Psoas muscle (tissue), 8 donors: ENCODE data around the gene SOHLH1. TPM values are rescaled to one million over a fixed set of nuclear protein-coding genes. Genes with fewer than 3 reads are reported as not detected.

ENCODE experiments used
- ATAC-seq, 4 donors: fragments of 200-7000 bp; cut with Tn5 transposase; one replicate each; pipeline ENCODE4 v1.9.1; 2020; ENCODE audit warnings: moderate library complexity in 3 of 4, mild to moderate bottlenecking in 2 of 4
- DNase-seq, 2 donors: peaks; one replicate each; pipeline ENCODE4 v3.0.0-alpha.2; 2020
- H3K27ac ChIP-seq: fragments of 200-600 bp; one replicate; pipeline ENCODE4 v1.8.0; 2022
- H3K27me3 ChIP-seq, 3 donors: fragments of 200-600 bp in 1 of 3; one replicate each; pipeline versions ENCODE4 v1.6.1 to v1.8.0; 2013 to 2022; ENCODE audit warnings: low read length in 2 of 3, mild to moderate bottlenecking in 2 of 3, moderate library complexity in 1 of 3; ENCODE audit not compliant: insufficient read depth in 3 of 3
- H3K36me3 ChIP-seq, 2 donors: fragments of 200-600 bp in 1 of 2; one replicate each; pipeline versions ENCODE4 v1.6.1 to v1.8.0; 2013 to 2022; ENCODE audit warnings: low read depth in 1 of 2, mild to moderate bottlenecking in 1 of 2, moderate library complexity in 1 of 2; ENCODE audit not compliant: insufficient read depth in 1 of 2
- H3K4me1 ChIP-seq: fragments of 200-600 bp; one replicate; pipeline ENCODE4 v1.8.0; 2022
- H3K4me3 ChIP-seq: fragments of 200-600 bp; one replicate; pipeline ENCODE4 v1.8.0; 2022; ENCODE audit warnings: mild to moderate bottlenecking
- H3K9me3 ChIP-seq: fragments of 200-600 bp; one replicate; pipeline ENCODE4 v1.8.0; 2022
- CTCF ChIP-seq: fragments of 200-600 bp; IDR thresholded peaks from one replicate; pipeline ENCODE4 v1.8.0; 2022; ENCODE audit warnings: antibody characterized with exemption
- WGBS, 3 donors: extraction: QIAGEN DNeasy Blood & Tissue Kit; methylation state at CpG; one replicate each; pipeline versions ENCODE4 v1.1.6 to v1.1.7; 2013; 5-methylcytosine and 5-hydroxymethylcytosine counted together
- intact Hi-C, 2 donors: fragments of 100-400 bp; cut with DNase I; formaldehyde crosslinking; loops; one replicate each; pipeline versions ENCODE4 v1.11.0 to v1.14.2; 2022
- polyA plus RNA-seq, 3 donors: library from polyadenylated mRNA; stranded (reverse); fragments of 200-250 nt; gene quantifications; one replicate each; pipeline ENCODE4 v1.2.3, GENCODE V29; 2013
- total RNA-seq, 4 donors: library from RNA; stranded (reverse); fragmentation: NEBNext Ultra II Directional in 2 of 4; extraction: Animal tissue kit (Norgen Biotek cat#: 25700) in 2 of 4; gene quantifications; one replicate each; pipeline versions ENCODE4 v1.2.1 to v1.2.4, GENCODE V29; 2021 to 2023
- donor health status: healthy with polysubstance abuse.
- donor health status: DM: no; HTN: no; CAD: no; lungs with moderate emphysema.
- donor health status: Bipolar disorder and iron deficiency.
- donor health status: healthy.
- donor health status: DM: yes; HTN: yes; CAD: no.
- donor health status: DM: no; HTN: no; CAD: no.
- donor health status: DM: no; HTN: no; CAD: no.
- donor health status: DM: yes; HTN: yes; CAD: no.

Gene SOHLH1
- total and polyA plus RNA-seq, 7 donors, result not detected

GRCh38 chr9:135711881-135712280, 12.6 kb upstream of the SOHLH1 start:
- intact Hi-C loops, result no loop called here

GRCh38 chr9:135711391-135711790, 12.1 kb upstream of the SOHLH1 start:
- DNase-seq (no peak), ATAC-seq (peak in 1 of 4 donors; percentile 32)
- no peaks in the 10 kb centered on the region for H3K4me1 ChIP-seq
- H3K27ac ChIP-seq, result no peak overlapping the region
- TF ChIP-seq CTCF, result no peak
- H3K4me3 ChIP-seq, result no peak overlapping the region
- 29 to 46% (median 31%) methylated on average over 10 to 12 of the region's 12 CpGs for WGBS, 3 donors
- H3K36me3 ChIP-seq, result no peaks in the 10 kb centered on the region
- intact Hi-C loops, result no loop called here
- peaks cover 0 to 36% (median 12%) of the 10 kb centered on the region in 3 donors for H3K27me3 ChIP-seq
- H3K9me3 ChIP-seq, result no peaks in the 10 kb centered on the region

More at GRCh38 chr9:135711881-135712280, 12.6 kb upstream of the SOHLH1 start:
- WGBS, 3 donors, result 33 to 49% (median 45%) methylated on average over 10 of the region's 10 CpGs
- peaks cover 0 to 41% (median 14%) of the 10 kb centered on the region in 3 donors for H3K27me3 ChIP-seq
- no peaks in the 10 kb centered on the region for H3K4me1 ChIP-seq
- no peaks in the 10 kb centered on the region for H3K9me3 ChIP-seq
- H3K4me3 ChIP-seq, result no peak overlapping the region
- H3K27ac ChIP-seq, result no peak overlapping the region
- ATAC-seq, result no peak
- no peak for TF ChIP-seq CTCF
- no peaks in the 10 kb centered on the region for H3K36me3 ChIP-seq
- DNase-seq, result no peak

- ATAC-seq (no peak), DNase-seq (no peak)
- H3K9me3 ChIP-seq, result no peaks in the 10 kb centered on the region
- peaks cover 0 to 11% (median 4%) of the 10 kb centered on the region in 3 donors for H3K27me3 ChIP-seq
- intact Hi-C loops, result loop anchor here in 1 of 2 donors (10.0 kb wide), 1 partner anchor 257 kb away; the partner anchor contains the start of gene UBAC1
- H3K36me3 ChIP-seq, result no peaks in the 10 kb centered on the region
- TF ChIP-seq CTCF, result no peak
- no peak overlapping the region for H3K4me3 ChIP-seq
- 81 to 87% (median 86%) methylated on average over 4 of the region's 4 CpGs for WGBS, 3 donors
- no peaks in the 10 kb centered on the region for H3K4me1 ChIP-seq
- no peak overlapping the region for H3K27ac ChIP-seq
Observed at GRCh38 chr9:135708164-135708563, 8.9 kb upstream of the SOHLH1 start.

- no peaks in the 10 kb centered on the region for H3K9me3 ChIP-seq
- no peak for TF ChIP-seq CTCF
- H3K4me1 ChIP-seq, result no peaks in the 10 kb centered on the region
- DNase-seq, result no peak
- no peak for ATAC-seq
- peaks cover 0 to 16% (median 4%) of the 10 kb centered on the region in 3 donors for H3K27me3 ChIP-seq
- no peaks in the 10 kb centered on the region for H3K36me3 ChIP-seq
- intact Hi-C loops, result loop anchor here in 1 of 2 donors (10.0 kb wide), 1 partner anchor 257 kb away; the partner anchor contains the start of gene UBAC1
- no peak overlapping the region for H3K4me3 ChIP-seq
- H3K27ac ChIP-seq, result no peak overlapping the region
- WGBS, 3 donors, result 24 to 42% (median 27%) methylated on average over 22 to 23 of the region's 23 CpGs
Observed at GRCh38 chr9:135707252-135708138, 8.2 kb upstream of the SOHLH1 start.
